ENCODE measurements around the gene HHAT.

DNA sequence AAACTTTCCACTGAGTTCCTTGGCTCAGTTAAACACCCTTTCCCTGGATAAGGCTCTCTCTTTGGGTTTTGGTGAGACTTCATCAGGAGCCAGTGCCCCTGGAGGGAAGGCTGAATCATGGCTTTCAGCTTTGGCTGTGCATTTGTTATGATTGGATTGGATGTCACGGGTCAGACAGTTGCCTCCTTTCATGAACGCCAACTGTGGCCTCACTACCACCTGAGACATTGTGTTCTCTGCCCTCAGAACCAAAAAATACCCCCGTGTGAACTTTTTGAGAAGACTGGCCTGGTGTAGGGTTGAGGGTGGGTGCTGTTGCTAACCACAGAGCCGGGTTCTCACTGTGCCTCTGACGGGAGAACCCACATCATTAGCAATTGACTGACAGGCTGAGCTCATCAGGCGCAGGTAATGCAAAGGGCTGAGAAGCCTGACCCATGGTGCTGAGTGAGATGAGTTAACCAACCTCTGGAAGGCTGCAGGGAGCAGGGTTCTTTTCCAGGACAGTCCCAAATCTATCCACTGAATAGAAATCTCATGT lies 65.6 kb downstream of the HHAT start:
- no peak for TF ChIP-seq ZNF274 (IDR thresholded peaks at IDR 0.05; ENCODE audit: low read depth, low read length)
- no peak for TF ChIP-seq SUZ12 (IDR thresholded peaks at IDR 0.05; ENCODE audit: extremely low read depth, insufficient read depth, insufficient read length)
